Spinal cord (tissue), 10 donors: Measurements from ENCODE around the gene GNG7. TPM values are rescaled to one million over a fixed set of nuclear protein-coding genes. Genes with fewer than 3 reads are reported as not detected.
"Not testable (repeated sequence)": the region's sequence is repeated elsewhere in the genome, so short reads cannot be mapped to it uniquely, and the experiment has no call there.

ENCODE experiments used
- DNase-seq, 6 donors: peaks; one replicate each; pipeline versions ENCODE4 v3.0.0 to v3.0.0-alpha.2; 2013 to 2015; ENCODE audit warnings: low spot score in 6 of 6, low read depth in 4 of 6
- H3K27ac ChIP-seq: one replicate; pipeline ENCODE4 v1.5.1; 2013; ENCODE audit warnings: low read depth, low read length, control low read depth
- H3K27me3 ChIP-seq: one replicate; pipeline ENCODE4 v1.6.1; 2013; ENCODE audit warnings: low read length; ENCODE audit not compliant: control insufficient read depth, insufficient read depth
- H3K36me3 ChIP-seq: one replicate; pipeline ENCODE4 v1.6.1; 2013; ENCODE audit warnings: low read length; ENCODE audit not compliant: control insufficient read depth, insufficient read depth
- H3K4me1 ChIP-seq: one replicate; pipeline ENCODE4 v1.6.1; 2013; ENCODE audit warnings: low read length; ENCODE audit not compliant: control insufficient read depth, insufficient read depth
- H3K4me3 ChIP-seq: one replicate; pipeline ENCODE4 v1.5.1; 2013; ENCODE audit warnings: low read depth, low read length, control low read depth
- H3K9me3 ChIP-seq: one replicate; pipeline ENCODE4 v1.6.1; 2013; ENCODE audit warnings: low read length; ENCODE audit not compliant: control insufficient read depth, insufficient read depth
- WGBS: methylation state at CpG from one replicate; pipeline ENCODE4 v1.1.5; 2013; ENCODE audit warnings: missing lambda C conversion rate; ENCODE audit not compliant: insufficient coverage; 5-methylcytosine and 5-hydroxymethylcytosine counted together
- polyA plus RNA-seq, 2 donors: library from polyadenylated mRNA; unstranded; fragments of 120-200 nt; gene quantifications; one replicate each; pipeline ENCODE4 v1.2.1, GENCODE V29; 2013; ENCODE audit not compliant: insufficient read length in 2 of 2
- total RNA-seq, 2 donors: library from RNA; depleted of rRNA in 1 of 2; stranded (reverse); fragments of 120-200 nt in 1 of 2; fragments of >200 nt in 1 of 2; gene quantifications; one replicate each; pipeline versions ENCODE4 v1.2.3 to v1.2.4, GENCODE V29; 2013 to 2014
- donor health status: healthy.

GNG7 gene
- total and polyA plus RNA-seq, 4 donors = 6.2 to 60.4 (median 30.2) TPM

GRCh38 chr19:2629491-2630351, 72.8 kb downstream of the GNG7 start:
- peaks cover 32% of the 10 kb centered on the region for H3K4me1 ChIP-seq
- H3K27me3 ChIP-seq = no peaks in the 10 kb centered on the region
- peaks cover 6% of the 10 kb centered on the region for H3K9me3 ChIP-seq
- peaks cover 6% of the 10 kb centered on the region for H3K36me3 ChIP-seq
- no peak overlapping the region for H3K27ac ChIP-seq
- DNase-seq = no peak
- 89% methylated on average over 7 of the region's 16 CpGs for WGBS
- H3K4me3 ChIP-seq = no peak overlapping the region

DNA sequence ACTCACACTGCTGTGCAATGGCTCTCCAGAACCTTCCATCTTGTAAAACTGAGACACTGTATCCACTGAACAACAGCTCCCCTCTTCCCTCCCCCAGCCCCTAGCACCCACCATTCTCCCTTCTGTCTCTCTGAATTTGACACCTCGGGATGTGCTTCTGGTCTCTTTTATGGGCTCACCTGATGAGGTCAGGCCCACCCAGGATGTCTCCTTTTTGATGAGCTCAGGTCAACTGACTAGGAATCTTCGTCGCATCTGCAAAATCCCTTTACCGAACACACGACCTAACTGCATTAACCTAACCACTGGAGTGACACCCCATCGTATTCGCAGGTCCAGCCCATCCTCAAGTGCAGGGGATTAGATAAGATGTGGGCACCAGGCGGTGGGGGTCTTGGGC, 73.9 kb downstream of the GNG7 start:
- no peak overlapping the region for H3K27ac ChIP-seq

GRCh38 chr19:2627855-2628254, 74.6 kb downstream of the GNG7 start:
- DNase-seq = no peak
- H3K27ac ChIP-seq = no peak overlapping the region
- H3K27me3 ChIP-seq = no peaks in the 10 kb centered on the region
- whole genome bisulfite sequencing = 81% methylated on average over 7 of the region's 7 CpGs
- peaks cover 13% of the 10 kb centered on the region for H3K4me1 ChIP-seq
- H3K9me3 ChIP-seq = peaks cover 6% of the 10 kb centered on the region
- no peak overlapping the region for H3K4me3 ChIP-seq
- H3K36me3 ChIP-seq = peaks cover 5% of the 10 kb centered on the region

More for the DNA sequence above, 73.9 kb downstream of the GNG7 start:
- H3K4me1 ChIP-seq = peaks cover 21% of the 10 kb centered on the region
- DNase-seq = no peak
- WGBS = 87% methylated on average over 8 of the region's 8 CpGs
- no peak overlapping the region for H3K4me3 ChIP-seq
- peaks cover 6% of the 10 kb centered on the region for H3K36me3 ChIP-seq
- H3K9me3 ChIP-seq = peaks cover 6% of the 10 kb centered on the region
- H3K27me3 ChIP-seq = no peaks in the 10 kb centered on the region

DNA sequence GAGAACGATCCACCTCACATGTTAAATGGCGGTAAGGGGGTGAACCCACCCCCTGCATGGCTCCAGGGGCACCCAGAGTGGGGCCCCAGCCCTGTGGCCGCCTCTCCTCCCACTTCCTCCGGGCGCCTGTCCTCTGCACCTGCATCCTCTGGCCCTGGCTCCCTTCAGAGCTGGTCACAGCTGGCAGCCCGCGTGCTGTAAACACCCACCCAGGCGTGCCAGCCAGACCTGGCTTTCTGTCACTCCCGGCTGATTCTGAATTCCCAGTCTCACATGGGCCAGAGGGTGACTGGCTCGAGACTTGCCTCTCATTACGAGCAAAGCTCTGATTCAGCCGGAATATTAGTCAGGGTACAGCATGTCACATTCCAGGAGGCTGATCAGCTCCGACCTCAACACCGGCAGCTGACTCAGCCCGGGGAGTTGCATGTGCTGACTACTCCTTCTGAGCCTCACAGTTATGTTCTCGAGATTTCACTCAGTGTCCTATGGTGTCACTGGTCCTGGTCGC, 75.1 kb downstream of the GNG7 start:
- Histone ChIP-seq H3K9me3 (peaks cover 6% of the 10 kb centered on the region), H3K27ac (no peak overlapping the region), H3K4me1 (peaks cover 9% of the 10 kb centered on the region), H3K4me3 (no peak overlapping the region), H3K36me3 (peaks cover 6% of the 10 kb centered on the region), H3K27me3 (no peaks in the 10 kb centered on the region)
- peak in 1 of 6 donors; percentile 21 for DNase-seq
- WGBS = 62% methylated on average over 17 of the region's 17 CpGs

GRCh38 chr19:2625434-2625833, 77.1 kb downstream of the GNG7 start:
- peaks cover 8% of the 10 kb centered on the region for H3K36me3 ChIP-seq
- peaks cover 11% of the 10 kb centered on the region for H3K4me1 ChIP-seq
- no peak overlapping the region for H3K4me3 ChIP-seq
- no peak overlapping the region for H3K27ac ChIP-seq
- no peaks in the 10 kb centered on the region for H3K27me3 ChIP-seq
- peaks cover 3% of the 10 kb centered on the region for H3K9me3 ChIP-seq
- 86% methylated on average over 9 of the region's 9 CpGs for WGBS
- DNase-seq = no peak

- H3K4me1 ChIP-seq = peaks cover 13% of the 10 kb centered on the region
- H3K9me3 ChIP-seq = no peaks in the 10 kb centered on the region
- 42% methylated on average over 11 of the region's 11 CpGs for WGBS
- no peaks in the 10 kb centered on the region for H3K27me3 ChIP-seq
- H3K27ac ChIP-seq = no peak overlapping the region
- no peak overlapping the region for H3K4me3 ChIP-seq
- H3K36me3 ChIP-seq = peaks cover 8% of the 10 kb centered on the region
- DNase-seq = no peak
Observed at GRCh38 chr19:2624537-2625091, 77.9 kb downstream of the GNG7 start.

GRCh38 chr19:2623798-2624197, 78.7 kb downstream of the GNG7 start:
- Histone ChIP-seq H3K36me3 (peaks cover 8% of the 10 kb centered on the region), H3K4me1 (peaks cover 13% of the 10 kb centered on the region), H3K27me3 (no peaks in the 10 kb centered on the region), H3K4me3 (no peak overlapping the region), H3K27ac (no peak overlapping the region), H3K9me3 (no peaks in the 10 kb centered on the region)
- no peak for DNase-seq
- 88% methylated on average over 11 of the region's 12 CpGs for WGBS

- H3K4me1 ChIP-seq, H3K9me3 ChIP-seq, H3K27me3 ChIP-seq, H3K4me3 ChIP-seq, H3K36me3 ChIP-seq, H3K27ac ChIP-seq, DNase-seq: not testable (repeated sequence)
- WGBS = 89% methylated on average over 36 of the region's 40 CpGs
Observed at GRCh38 chr19:2622371-2622961, 80.0 kb downstream of the GNG7 start.

- no peak overlapping the region for H3K27ac ChIP-seq
- H3K9me3 ChIP-seq = no peaks in the 10 kb centered on the region
- no peak overlapping the region for H3K4me3 ChIP-seq
- WGBS = 84% methylated on average over 4 of the region's 6 CpGs
- no peak for DNase-seq
- H3K4me1 ChIP-seq = peaks cover 5% of the 10 kb centered on the region
- H3K27me3 ChIP-seq = no peaks in the 10 kb centered on the region
- H3K36me3 ChIP-seq = peaks cover 5% of the 10 kb centered on the region
Observed at GRCh38 chr19:2619076-2619475, 83.4 kb downstream of the GNG7 start.
